Endothelial cell of umbilical vein (primary cell): ENCODE measurements around the gene AP5M1. TPM values are rescaled to one million over a fixed set of nuclear protein-coding genes. Genes with fewer than 3 reads are reported as not detected.
"Not testable (repeated sequence)": the region's sequence is repeated elsewhere in the genome, so short reads cannot be mapped to it uniquely, and the experiment has no call there.

Source experiments
- BruUV-seq: library from RNA; stranded (reverse); fragments of 400-500 nt; replicated peaks from 2 replicates; lab custom pipeline; 2021; lab: Mats Ljungman, UMichigan
- CTCF ChIA-PET: fragments of 300-600, 350-600 bp; sonication (Branson Sonifier 250); formaldehyde crosslinking; loops from one replicate; lab custom pipeline; 2021; ENCODE audit warnings: antibody characterized with exemption, inconsistent platforms; lab: Charles Lee
- POLR2A ChIA-PET: fragments of 300-600, 350-600 bp; sonication (Branson Sonifier 250); formaldehyde crosslinking; loops from one replicate; lab custom pipeline; 2021; ENCODE audit warnings: antibody characterized with exemption, inconsistent platforms; lab: Charles Lee
- DNase-seq: peaks from one replicate; pipeline ENCODE4 v3.0.0-alpha.2; 2011; ENCODE audit warnings: low read depth, low spot score
- FAIRE-seq: peaks from 2 replicates; lab custom pipeline; 2011; peaks lifted over from hg19 to GRCh38; lab: Jason Lieb, UNC
- H2AFZ ChIP-seq: 2 replicates; pipeline ENCODE4 v1.6.0; 2012; ENCODE audit warnings: low read depth, low read length, control low read depth, inconsistent platforms
- H3K27ac ChIP-seq: 2 replicates; pipeline ENCODE4 v1.5.1; 2011; ENCODE audit warnings: low read depth, mild to moderate bottlenecking, control low read depth, low read length, moderate library complexity; ENCODE audit not compliant: insufficient read depth
- H3K27me3 ChIP-seq, 2 experiments: 2 replicates each; pipeline versions ENCODE4 v1.6.0 to v1.6.1; 2011; ENCODE audit warnings: low read length in 2 of 2, mixed read lengths in 1 of 2; ENCODE audit not compliant: control insufficient read depth in 2 of 2, insufficient read depth in 2 of 2
- H3K36me3 ChIP-seq, 2 experiments: 2 replicates in 1 of 2; 3 replicates in 1 of 2; pipeline ENCODE4 v1.5.1; 2011; ENCODE audit warnings: low read length in 2 of 2, mild to moderate bottlenecking in 1 of 2, moderate library complexity in 1 of 2; ENCODE audit not compliant: control insufficient read depth in 2 of 2, insufficient read depth in 2 of 2; ENCODE audit errors: extremely low read depth in 1 of 2
- H3K4me1 ChIP-seq: 3 replicates; pipeline ENCODE4 v1.5.1; 2011; ENCODE audit warnings: mild to moderate bottlenecking, low read length; ENCODE audit not compliant: control insufficient read depth, insufficient read depth; ENCODE audit errors: extremely low read depth
- H3K4me2 ChIP-seq: 2 replicates; pipeline ENCODE4 v1.6.1; 2011; ENCODE audit warnings: low read length, control low read depth, mixed read lengths; ENCODE audit not compliant: insufficient read depth
- H3K4me3 ChIP-seq, 3 experiments: fragments of 200-600 bp in 1 of 3; sonication (generic), shearing (Covaris generic) in 1 of 3; replicated peaks in 1 of 3; 2 replicates each; pipeline ENCODE4 v1.5.1; 2011 to 2016; ENCODE audit warnings: control low read depth in 3 of 3, low read length in 3 of 3, mild to moderate bottlenecking in 2 of 3, inconsistent platforms in 1 of 3, low read depth in 1 of 3, moderate library complexity in 1 of 3; ENCODE audit not compliant: insufficient read depth in 1 of 3
- H3K79me2 ChIP-seq: 2 replicates; pipeline ENCODE4 v1.6.0; 2012; ENCODE audit warnings: low read length, inconsistent platforms; ENCODE audit not compliant: control insufficient read depth, insufficient read depth
- H3K9ac ChIP-seq: replicated peaks from 2 replicates; pipeline ENCODE3; 2011; ENCODE audit warnings: low read length, control low read depth; ENCODE audit not compliant: insufficient read depth; ENCODE audit errors: extremely low read depth
- H3K9me1 ChIP-seq: replicated peaks from 3 replicates; pipeline ENCODE4 v1.6.0; 2011; ENCODE audit warnings: mild to moderate bottlenecking, low read length; ENCODE audit not compliant: control insufficient read depth, insufficient read depth; ENCODE audit errors: extremely low read depth
- H3K9me3 ChIP-seq: replicated peaks from 2 replicates; pipeline ENCODE4 v1.5.1; 2012; ENCODE audit warnings: low read length, inconsistent platforms; ENCODE audit not compliant: control insufficient read depth, insufficient read depth
- H4K20me1 ChIP-seq: replicated peaks from 2 replicates; pipeline ENCODE3; 2011; ENCODE audit warnings: mild to moderate bottlenecking, low read length; ENCODE audit not compliant: control insufficient read depth, insufficient read depth; ENCODE audit errors: extremely low read depth
- CTCF ChIP-seq, 2 donors: IDR thresholded peaks; 1 replicate in 1 of 2; 2 replicates in 1 of 2; pipeline ENCODE4 v1.5.1; 2011; ENCODE audit warnings: low read length in 2 of 2, mild to moderate bottlenecking in 2 of 2, moderate library complexity in 2 of 2, control low read depth in 1 of 2, inconsistent platforms in 1 of 2, low read depth in 1 of 2; ENCODE audit not compliant: insufficient read depth in 1 of 2; ENCODE audit errors: extremely low read depth in 1 of 2
- EZH2 ChIP-seq: IDR thresholded peaks from 2 replicates; pipeline ENCODE4 v1.6.1; 2012; ENCODE audit warnings: borderline replicate concordance, low read depth, mild to moderate bottlenecking, moderate library complexity, low read length, inconsistent platforms; ENCODE audit not compliant: severe bottlenecking
- FOS ChIP-seq: IDR thresholded peaks from 2 replicates; pipeline ENCODE4 v1.6.1; 2011; ENCODE audit warnings: mild to moderate bottlenecking, low read length, moderate library complexity, borderline replicate concordance; ENCODE audit not compliant: insufficient read depth
- GATA2 ChIP-seq: IDR thresholded peaks from 2 replicates; pipeline ENCODE4 v1.7.0; 2011; ENCODE audit warnings: low read depth, mild to moderate bottlenecking, moderate library complexity, mixed read lengths, low read length; ENCODE audit not compliant: insufficient read length, insufficient read depth
- JUN ChIP-seq: IDR thresholded peaks from 2 replicates; pipeline ENCODE4 v1.6.1; 2011; ENCODE audit warnings: borderline replicate concordance, low read depth; ENCODE audit not compliant: insufficient read length, insufficient read depth
- MAX ChIP-seq: IDR thresholded peaks from 2 replicates; pipeline ENCODE4 v1.6.1; 2011; ENCODE audit not compliant: insufficient read depth, insufficient read length
- MYC ChIP-seq: IDR thresholded peaks from one replicate; pipeline ENCODE4 v1.6.1; 2011; ENCODE audit warnings: mild to moderate bottlenecking, low read depth, low read length
- POLR2A ChIP-seq: IDR thresholded peaks from 2 replicates; pipeline ENCODE4 v1.6.1; 2012; ENCODE audit warnings: low read depth, mild to moderate bottlenecking, control low read depth, low read length
- POLR2AphosphoS5 ChIP-seq: IDR thresholded peaks from 2 replicates; pipeline ENCODE4 v1.6.1; 2012; ENCODE audit warnings: low read depth, mild to moderate bottlenecking, control low read depth, low read length, moderate library complexity; ENCODE audit not compliant: insufficient read depth
- dilution Hi-C: fragments of 300-500 bp; cut with MboI; formaldehyde crosslinking; loops from one replicate; pipeline ENCODE4 v1.15.0; 2019; ENCODE audit warnings: low sequenced_read_pairs; ENCODE audit not compliant: extremely low pct_ligation_motif_present
- intact Hi-C: fragments of 100-400 bp; cut with micrococcal nuclease; formaldehyde crosslinking; loops from one replicate; pipeline ENCODE4 v1.10.0; 2022
- polyA plus RNA-seq, 4 experiments: library from polyadenylated mRNA; depleted of rRNA in 3 of 4; stranded (reverse) in 3 of 4; unstranded in 1 of 4; fragments of >200 nt; gene quantifications; 2 replicates each; pipeline versions ENCODE4 v1.2.1 to v1.2.3, GENCODE V29; 2011 to 2012; ENCODE audit warnings: missing spikeins in 1 of 4
- total RNA-seq: library from RNA; stranded (reverse); gene quantifications from 2 replicates; pipeline ENCODE4 v1.2.3, GENCODE V29; 2021

Gene AP5M1
- total and polyA plus RNA-seq, 2 donors (not counting 3 experiments of a cell fraction or from before 2014, with no cell fraction given), result 14.8 to 38.7 TPM

GRCh38 chr14:57254884-57255283, 13.9 kb upstream of the AP5M1 start:
- intact Hi-C loops, result no loop called here
- no TSS peak for BruUV-seq
- Histone ChIP-seq H3K9me1 (no peaks in the 10 kb centered on the region), H3K79me2 (peaks cover 98% of the 10 kb centered on the region), H3K9ac (no peak overlapping the region), H3K4me3 (no peak overlapping the region), H4K20me1 (peaks cover 14% of the 10 kb centered on the region), H3K36me3 (no peaks in the 10 kb centered on the region), H3K4me2 (no peak overlapping the region), H3K9me3 (no peaks in the 10 kb centered on the region), H3K27me3 (no peaks in the 10 kb centered on the region), H3K27ac (no peak overlapping the region), H3K4me1 (peaks cover 8% of the 10 kb centered on the region), H2AFZ (no peak overlapping the region)
- CTCF ChIA-PET, result interaction anchor here (1.4 kb wide), 1 partner anchor 9 kb away, joined by 4 read pairs; no protein-coding TSS in a partner anchor
- TF ChIP-seq JUN (no peak), MYC (no peak), POLR2A (no peak), CTCF (IDR thresholded peaks at IDR 0.05; ENCODE audit: extremely low read depth in 1 of 2, insufficient read depth in 1 of 2, low read depth in 1 of 2, low read length in 2 of 2) (no peak), EZH2 (no peak), GATA2 (no peak), MAX (no peak), FOS (no peak), POLR2AphosphoS5 (no peak)
- FAIRE-seq (no peak), DNase-seq (no peak)
- POLR2A ChIA-PET, result no interaction called here
- dilution Hi-C loops, result no loop called here

- BruUV-seq, intact Hi-C loops: not testable (repeated sequence)
Observed at GRCh38 chr14:57258221-57258620, 10.6 kb upstream of the AP5M1 start.

More at GRCh38 chr14:57258221-57258620, 10.6 kb upstream of the AP5M1 start:
- FAIRE-seq, H3K4me3 ChIP-seq, H3K27ac ChIP-seq, H2AFZ ChIP-seq, H3K9ac ChIP-seq, CTCF ChIA-PET, H3K27me3 ChIP-seq, H3K36me3 ChIP-seq, DNase-seq, H3K4me1 ChIP-seq, H3K9me1 ChIP-seq, H3K9me3 ChIP-seq, POLR2A ChIA-PET, dilution Hi-C loops, H3K4me2 ChIP-seq: not testable (repeated sequence)
- H4K20me1 ChIP-seq, result peaks cover 19% of the 10 kb centered on the region
- H3K79me2 ChIP-seq, result peaks cover 97% of the 10 kb centered on the region
